Rectal smooth muscle tissue (tissue), 1 donor: ENCODE measurements around the gene DCANP1.
A peak's percentile ranks its signal among the peaks of the same experiment; 100 is the strongest.

Source experiments
- H3K27ac ChIP-seq: one replicate; pipeline ENCODE4 v1.7.0; 2013; ENCODE audit warnings: low read depth, low read length, inconsistent platforms
- H3K27me3 ChIP-seq: one replicate; pipeline ENCODE4 v1.7.0; 2013; ENCODE audit warnings: low read length; ENCODE audit not compliant: control insufficient read depth, insufficient read depth
- H3K36me3 ChIP-seq: one replicate; pipeline ENCODE4 v1.7.0; 2013; ENCODE audit warnings: low read length; ENCODE audit not compliant: control insufficient read depth, insufficient read depth
- H3K4me1 ChIP-seq: one replicate; pipeline ENCODE4 v1.7.0; 2013; ENCODE audit warnings: low read length; ENCODE audit not compliant: control insufficient read depth, insufficient read depth
- H3K4me3 ChIP-seq: one replicate; pipeline ENCODE4 v1.7.0; 2013; ENCODE audit warnings: low read length
- H3K9ac ChIP-seq: one replicate; pipeline ENCODE4 v1.7.0; 2013; ENCODE audit warnings: low read length

The DCANP1 gene

GRCh38 chr5:135400866-135401265 lies 46.3 kb downstream of the DCANP1 start:
- Histone ChIP-seq H3K27ac (no peak overlapping the region), H3K9ac (no peak overlapping the region), H3K36me3 (no peaks in the 10 kb centered on the region), H3K4me1 (peaks cover 10% of the 10 kb centered on the region), H3K4me3 (no peak overlapping the region), H3K27me3 (no peaks in the 10 kb centered on the region)

GRCh38 chr5:135399794-135400542 lies 47.2 kb downstream of the DCANP1 start:
- Histone ChIP-seq H3K36me3 (no peaks in the 10 kb centered on the region), H3K4me1 (peaks cover 12% of the 10 kb centered on the region), H3K27ac (peak overlapping the region; percentile 97), H3K9ac (peak overlapping the region; percentile 99), H3K4me3 (peak overlapping the region; percentile 97), H3K27me3 (no peaks in the 10 kb centered on the region)

DNA sequence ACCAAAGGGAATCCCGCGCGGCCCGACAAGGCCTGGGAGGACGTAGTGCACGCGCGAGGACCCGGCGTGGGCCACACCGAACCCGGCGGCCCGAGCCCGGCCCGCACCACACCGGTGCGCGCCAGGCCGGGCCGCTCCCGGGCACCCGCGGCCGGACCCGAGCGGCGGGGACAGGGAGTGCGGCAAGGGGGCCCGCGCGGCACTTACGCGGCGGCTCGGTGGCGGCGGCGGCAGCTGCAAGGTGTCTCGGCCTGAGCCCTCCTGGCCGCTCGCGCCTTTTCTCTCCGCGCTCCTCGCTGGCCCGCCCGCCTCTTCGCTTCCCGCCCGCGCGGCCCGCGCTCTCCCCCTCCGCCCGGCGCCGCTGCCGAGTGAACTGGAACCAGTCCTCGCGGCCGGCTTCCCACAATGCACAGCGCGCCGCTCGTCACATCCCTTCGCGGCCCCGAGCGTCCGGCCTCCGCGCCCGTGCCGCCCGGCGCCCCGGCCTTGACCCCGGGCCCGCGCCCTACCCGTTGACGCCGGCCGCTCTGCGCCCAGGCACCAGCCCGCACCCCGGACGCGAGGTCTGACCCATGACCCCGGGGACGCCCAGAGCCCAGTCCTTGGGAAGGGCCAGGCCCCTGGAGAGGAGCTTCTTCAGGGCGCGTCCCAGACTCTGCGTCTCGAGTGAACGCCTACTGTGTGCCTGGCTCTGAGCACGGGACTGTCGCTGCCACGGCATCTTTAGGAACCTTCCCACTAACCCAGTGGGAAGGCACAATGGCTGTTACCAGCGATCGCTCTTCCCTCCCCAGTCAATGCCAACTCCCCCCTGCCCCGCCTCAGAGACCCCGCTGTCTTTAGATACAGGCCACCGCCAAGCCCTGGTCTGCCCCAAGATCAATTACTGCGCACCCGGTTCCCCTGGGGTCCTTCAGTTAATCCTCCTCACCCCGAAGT lies 48.0 kb downstream of the DCANP1 start, which contains the start of gene MACROH2A1:
TSS of gene MACROH2A1 (minus strand) at position 377 of the 939 bp plus-strand sequence. CDS start 10,138 bp downstream, outside the sequence.
- no peaks in the 10 kb centered on the region for H3K27me3 ChIP-seq
- no peaks in the 10 kb centered on the region for H3K36me3 ChIP-seq
- H3K27ac ChIP-seq = peak within 1 kb of the TSS; percentile 97
- H3K4me1 ChIP-seq = peaks cover 12% of the 10 kb centered on the region
- peak within 1 kb of the TSS; percentile 97 for H3K4me3 ChIP-seq
- peak within 1 kb of the TSS; percentile 99 for H3K9ac ChIP-seq

DNA sequence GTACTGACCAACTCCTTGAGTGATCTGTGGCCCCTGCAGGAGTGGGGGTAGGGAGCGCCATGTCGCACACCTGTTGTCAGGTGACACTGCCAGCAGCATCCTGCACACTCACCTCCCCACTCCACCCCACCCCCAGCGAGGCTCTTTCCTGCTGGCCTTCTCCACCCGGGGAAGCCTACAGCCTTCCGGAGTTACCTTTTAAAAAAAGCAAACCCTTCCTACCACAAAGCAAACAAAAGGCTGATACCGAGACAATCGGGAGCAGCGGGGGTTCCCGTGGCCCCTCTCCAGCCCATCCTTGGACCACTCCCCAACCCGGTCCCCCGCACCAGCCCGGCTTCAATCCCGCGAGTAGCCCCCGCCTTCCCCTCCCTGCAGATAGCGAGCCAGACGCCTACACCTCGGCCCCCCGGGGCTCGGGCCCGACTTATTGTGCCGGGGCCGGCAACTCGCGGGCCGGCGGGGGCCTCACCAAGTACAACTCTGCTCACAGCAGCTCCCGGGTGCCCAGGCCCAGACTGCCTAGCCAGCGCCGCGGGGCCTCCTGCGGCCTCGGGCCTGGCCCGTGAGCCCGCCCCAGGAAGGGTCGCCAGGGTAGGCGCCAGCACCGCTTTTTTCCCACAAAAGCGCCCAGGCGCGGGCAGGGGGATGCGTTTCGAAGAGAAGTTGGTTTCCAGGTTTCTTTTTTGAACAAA lies 48.8 kb downstream of the DCANP1 start:
- H3K4me1 ChIP-seq = peaks cover 12% of the 10 kb centered on the region
- H3K4me3 ChIP-seq = peak overlapping the region; percentile 97
- no peaks in the 10 kb centered on the region for H3K36me3 ChIP-seq
- H3K27me3 ChIP-seq = no peaks in the 10 kb centered on the region
- peak overlapping the region; percentile 97 for H3K27ac ChIP-seq
- H3K9ac ChIP-seq = peak overlapping the region; percentile 41

- Histone ChIP-seq H3K27me3 (no peaks in the 10 kb centered on the region), H3K36me3 (no peaks in the 10 kb centered on the region), H3K9ac (no peak overlapping the region), H3K4me3 (no peak overlapping the region), H3K27ac (no peak overlapping the region), H3K4me1 (peaks cover 12% of the 10 kb centered on the region)
These were observed 50.1 kb downstream of the DCANP1 start for GRCh38 chr5:135397084-135397483.

DNA sequence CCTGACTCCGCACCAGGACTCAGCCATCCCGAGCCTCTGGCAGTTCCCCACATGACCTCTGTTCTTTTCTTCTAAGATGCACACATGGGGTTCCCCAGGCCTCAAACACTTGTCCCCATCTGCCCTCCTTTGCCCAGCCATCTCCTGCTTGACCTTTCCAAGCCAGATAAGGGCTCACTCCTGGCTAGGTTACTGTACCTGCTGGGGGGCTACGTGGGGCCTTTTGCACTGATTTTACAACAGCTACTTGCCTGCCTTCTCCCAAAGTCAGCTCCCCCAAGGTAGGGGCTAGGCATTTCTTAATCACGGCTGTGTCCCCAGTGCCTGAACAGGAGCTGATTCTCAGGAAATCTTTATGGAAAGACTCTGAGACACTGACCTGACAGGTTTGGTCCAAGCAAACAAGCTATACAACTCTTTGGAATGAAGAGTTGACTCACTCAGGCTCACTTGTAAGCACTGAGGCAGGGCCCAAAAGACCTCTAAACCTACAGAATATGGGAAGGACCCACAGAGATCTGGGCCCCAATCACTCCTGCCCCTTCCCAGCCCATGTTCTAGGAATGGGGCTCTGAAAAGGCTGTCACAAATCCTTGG lies 50.6 kb downstream of the DCANP1 start:
- no peaks in the 10 kb centered on the region for H3K36me3 ChIP-seq
- peaks cover 13% of the 10 kb centered on the region for H3K4me1 ChIP-seq
- H3K27ac ChIP-seq = no peak overlapping the region
- no peaks in the 10 kb centered on the region for H3K27me3 ChIP-seq
- H3K9ac ChIP-seq = no peak overlapping the region
- no peak overlapping the region for H3K4me3 ChIP-seq

GRCh38 chr5:135395866-135396265 lies 51.3 kb downstream of the DCANP1 start:
- H3K36me3 ChIP-seq = no peaks in the 10 kb centered on the region
- H3K4me3 ChIP-seq = no peak overlapping the region
- H3K9ac ChIP-seq = no peak overlapping the region
- H3K4me1 ChIP-seq = peaks cover 17% of the 10 kb centered on the region
- H3K27me3 ChIP-seq = no peaks in the 10 kb centered on the region
- no peak overlapping the region for H3K27ac ChIP-seq

GRCh38 chr5:135395451-135395850 lies 51.7 kb downstream of the DCANP1 start:
- Histone ChIP-seq H3K4me1 (peaks cover 17% of the 10 kb centered on the region), H3K36me3 (no peaks in the 10 kb centered on the region), H3K27me3 (no peaks in the 10 kb centered on the region), H3K9ac (no peak overlapping the region), H3K4me3 (no peak overlapping the region), H3K27ac (no peak overlapping the region)
